Measurements from ENCODE around the gene NPNT.
"Not testable (repeated sequence)": the region's sequence is repeated elsewhere in the genome, so short reads cannot be mapped to it uniquely, and the experiment has no call there.

NPNT gene, protein sequence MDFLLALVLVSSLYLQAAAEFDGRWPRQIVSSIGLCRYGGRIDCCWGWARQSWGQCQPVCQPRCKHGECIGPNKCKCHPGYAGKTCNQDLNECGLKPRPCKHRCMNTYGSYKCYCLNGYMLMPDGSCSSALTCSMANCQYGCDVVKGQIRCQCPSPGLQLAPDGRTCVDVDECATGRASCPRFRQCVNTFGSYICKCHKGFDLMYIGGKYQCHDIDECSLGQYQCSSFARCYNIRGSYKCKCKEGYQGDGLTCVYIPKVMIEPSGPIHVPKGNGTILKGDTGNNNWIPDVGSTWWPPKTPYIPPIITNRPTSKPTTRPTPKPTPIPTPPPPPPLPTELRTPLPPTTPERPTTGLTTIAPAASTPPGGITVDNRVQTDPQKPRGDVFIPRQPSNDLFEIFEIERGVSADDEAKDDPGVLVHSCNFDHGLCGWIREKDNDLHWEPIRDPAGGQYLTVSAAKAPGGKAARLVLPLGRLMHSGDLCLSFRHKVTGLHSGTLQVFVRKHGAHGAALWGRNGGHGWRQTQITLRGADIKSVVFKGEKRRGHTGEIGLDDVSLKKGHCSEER

DNA sequence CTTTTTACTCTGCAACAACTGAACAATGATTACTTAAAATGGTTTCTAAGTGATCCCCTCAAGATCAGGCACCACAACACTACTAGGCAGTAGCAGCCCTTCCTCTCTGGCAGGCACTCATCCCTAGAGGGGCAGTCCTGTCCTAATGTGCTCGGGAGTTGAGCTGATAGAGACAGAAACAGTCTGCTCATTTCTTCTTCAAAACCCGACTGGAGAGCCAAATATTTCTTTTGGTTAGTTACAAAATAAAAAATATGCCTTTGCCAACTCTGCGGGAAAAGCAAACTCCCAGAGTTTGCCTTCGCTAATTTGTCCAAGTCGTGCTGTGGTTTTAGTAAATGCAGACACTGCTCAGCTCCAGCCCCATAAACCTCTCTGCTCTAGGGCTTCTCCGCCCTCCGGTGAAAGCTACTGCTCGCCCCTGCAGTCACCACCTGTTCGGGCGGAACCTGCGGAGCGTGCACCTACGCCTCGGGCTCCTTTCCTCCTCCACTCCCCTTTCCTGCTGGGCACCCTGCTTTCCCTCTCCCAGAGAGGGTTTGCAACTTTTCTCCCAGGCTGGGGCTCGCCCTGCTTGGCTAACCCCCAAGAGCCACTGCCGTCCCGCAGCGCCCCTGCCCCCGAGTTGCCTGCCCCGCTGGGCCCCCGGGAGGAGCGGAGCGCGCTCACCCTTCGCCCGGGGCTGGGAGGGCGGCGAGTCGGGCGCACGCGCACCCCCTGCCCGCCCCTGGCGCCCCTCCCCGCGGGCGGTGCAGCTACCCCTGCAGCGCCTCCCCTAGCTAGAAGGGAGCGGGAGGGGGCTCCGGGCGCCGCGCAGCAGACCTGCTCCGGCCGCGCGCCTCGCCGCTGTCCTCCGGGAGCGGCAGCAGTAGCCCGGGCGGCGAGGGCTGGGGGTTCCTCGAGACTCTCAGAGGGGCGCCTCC lies at the start of gene NPNT:
NPNT (plus strand) TSS at position 812 of the 923 bp plus-strand sequence. CDS start 182 bp downstream, outside the sequence.
- no peak for DNase-seq (ENCODE audit: low read depth in 3 of 3, low spot score in 1 of 3)

DNA sequence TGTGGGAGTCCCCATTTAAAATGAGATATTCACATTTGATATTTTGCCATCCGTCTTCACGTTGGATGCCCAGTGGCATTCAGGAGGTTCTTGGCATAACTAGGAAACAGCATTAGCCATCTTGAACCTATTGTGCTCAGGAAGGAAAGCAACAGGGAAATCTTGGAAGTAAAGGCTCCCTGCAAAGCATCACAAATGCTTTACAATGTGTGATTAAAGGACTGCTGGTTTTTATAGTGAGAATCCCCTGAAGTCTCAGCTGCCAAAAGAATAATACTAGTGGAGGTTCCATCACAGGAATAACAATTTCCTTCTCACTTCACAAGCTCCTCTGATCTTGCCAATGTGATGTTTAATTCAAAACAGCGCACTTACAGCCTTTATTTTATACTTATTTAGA lies 49.7 kb upstream of the NPNT start:
- DNase-seq (ENCODE audit: low read depth in 3 of 3, low spot score in 1 of 3), result no peak

DNA sequence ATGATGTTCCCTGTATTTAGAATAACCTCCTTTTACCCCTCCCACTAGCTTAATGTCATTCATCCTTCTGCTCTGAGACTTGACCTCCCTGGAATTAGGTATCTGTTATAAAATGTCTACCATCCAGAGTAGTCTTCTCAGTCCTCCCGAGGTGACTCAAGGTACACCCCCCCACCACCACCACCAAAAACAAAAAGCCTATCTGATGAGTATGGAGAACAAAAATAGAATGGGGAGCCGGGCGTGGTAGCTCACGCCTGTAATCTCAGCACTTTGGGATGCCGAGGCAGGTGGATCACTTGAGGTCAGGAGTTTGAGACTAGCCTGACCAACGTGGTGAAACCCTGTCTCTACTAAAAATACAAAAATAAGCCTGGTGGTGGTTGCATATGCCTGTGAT lies 46.9 kb upstream of the NPNT start:
- DNase-seq (ENCODE audit: low read depth in 3 of 3, low spot score in 1 of 3), result not testable (repeated sequence)

DNA sequence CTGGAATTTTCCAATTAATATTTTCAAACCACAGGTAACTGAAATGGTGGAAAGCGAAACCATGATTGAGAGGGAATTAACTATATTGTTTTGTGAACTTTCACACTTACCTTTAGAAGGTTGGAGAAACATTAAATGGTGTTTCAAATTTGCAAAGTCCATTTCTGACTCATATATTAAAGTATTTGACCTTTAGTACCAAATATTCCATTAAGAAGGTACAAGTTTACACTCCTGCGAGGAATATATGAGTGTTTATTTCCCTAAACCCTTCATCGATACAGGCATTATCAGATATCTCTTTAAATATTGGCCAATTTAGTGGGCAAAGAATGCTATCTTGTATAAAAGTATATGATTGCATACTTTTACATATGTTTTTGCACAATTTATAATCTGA lies 44.1 kb upstream of the NPNT start:
- DNase-seq (ENCODE audit: low read depth in 3 of 3, low spot score in 1 of 3), result no peak

DNA sequence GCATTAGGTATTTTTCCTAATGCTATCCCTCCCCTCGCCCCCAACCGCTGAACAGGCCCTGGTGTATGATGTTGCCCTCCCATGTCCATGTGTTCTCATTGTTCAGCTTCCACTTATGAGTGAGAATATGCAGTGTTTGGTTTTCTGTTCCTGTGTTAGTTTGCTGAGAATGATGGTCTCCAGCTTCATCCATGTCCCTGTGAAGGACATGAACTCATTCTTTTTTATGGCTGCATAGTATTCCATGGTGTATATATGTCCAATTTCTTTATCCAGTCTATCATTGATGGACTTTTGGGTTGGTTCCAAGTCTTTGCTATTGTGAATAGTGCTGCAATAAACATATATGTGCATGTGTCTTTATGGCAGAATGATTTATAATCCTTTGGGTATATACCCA lies 43.0 kb upstream of the NPNT start:
- DNase-seq (ENCODE audit: low read depth in 3 of 3, low spot score in 1 of 3), result not testable (repeated sequence)

DNA sequence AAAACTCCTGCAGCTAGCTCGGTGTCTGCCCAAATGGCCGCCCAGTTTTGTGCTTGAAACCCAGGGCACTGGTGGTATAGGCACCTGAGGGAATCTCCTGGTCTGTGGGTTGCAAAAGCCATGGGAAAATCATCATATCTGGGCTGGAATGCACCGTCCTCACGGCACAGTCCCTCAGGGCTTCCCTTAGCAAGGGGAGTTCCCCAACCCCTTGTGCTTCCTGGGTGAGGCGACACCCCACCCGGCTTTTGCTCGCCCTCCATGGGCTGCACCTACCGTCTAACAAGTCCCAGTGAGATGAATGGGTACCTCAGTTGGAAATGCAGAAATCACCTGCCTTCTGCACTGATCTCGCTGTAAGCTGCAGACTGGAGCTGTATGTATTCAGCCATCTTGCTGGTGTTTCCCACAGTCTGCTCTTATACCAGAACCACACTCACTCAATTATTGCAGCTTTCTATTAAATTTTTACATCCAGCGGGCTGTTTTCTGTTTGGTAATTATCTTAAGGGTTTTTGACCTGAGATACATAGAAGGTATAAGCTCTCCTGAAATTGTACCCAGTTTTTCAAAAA lies 36.7 kb upstream of the NPNT start:
- DNase-seq (ENCODE audit: low read depth in 3 of 3, low spot score in 1 of 3), result no peak

DNA sequence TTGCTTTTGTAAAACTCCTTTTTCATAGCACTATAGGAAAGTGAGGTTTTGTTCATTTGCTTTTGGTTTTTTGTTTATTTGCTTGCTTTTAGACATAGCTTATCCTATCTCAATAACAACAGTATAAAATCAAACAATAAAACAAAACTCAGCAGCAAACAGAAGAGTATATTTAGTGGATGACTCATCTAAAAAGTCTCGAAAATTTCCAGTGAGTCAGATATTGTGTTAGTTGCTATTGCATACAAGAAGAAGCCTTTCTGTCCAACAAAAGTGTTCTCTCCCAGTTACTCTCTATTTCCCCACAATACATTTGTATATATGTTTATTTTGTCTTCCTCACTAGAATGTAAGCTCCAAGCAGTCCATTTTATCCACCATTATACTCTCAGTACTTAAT lies 36.0 kb upstream of the NPNT start:
- no peak for DNase-seq (ENCODE audit: low read depth in 3 of 3, low spot score in 1 of 3)

DNA sequence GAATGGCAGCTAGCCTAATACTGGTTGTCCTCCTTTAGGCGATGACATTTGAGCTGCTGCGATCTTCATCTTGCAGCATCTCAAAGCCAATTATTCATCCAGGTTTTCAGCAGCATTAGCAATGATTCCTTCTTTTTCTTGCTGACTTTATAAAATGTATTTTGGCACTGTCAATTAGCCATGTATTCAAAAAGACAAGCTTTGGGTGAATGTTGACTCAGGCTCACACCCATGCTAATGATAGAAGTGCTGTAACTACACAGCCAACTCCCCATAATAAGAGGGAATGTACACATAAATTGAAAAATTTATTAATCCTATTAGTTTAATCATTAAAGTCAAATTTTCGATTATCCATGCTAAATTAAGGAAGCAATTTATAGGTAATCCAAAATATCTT lies 24.3 kb upstream of the NPNT start:
- no peak for DNase-seq (ENCODE audit: low read depth in 3 of 3, low spot score in 1 of 3)

DNA sequence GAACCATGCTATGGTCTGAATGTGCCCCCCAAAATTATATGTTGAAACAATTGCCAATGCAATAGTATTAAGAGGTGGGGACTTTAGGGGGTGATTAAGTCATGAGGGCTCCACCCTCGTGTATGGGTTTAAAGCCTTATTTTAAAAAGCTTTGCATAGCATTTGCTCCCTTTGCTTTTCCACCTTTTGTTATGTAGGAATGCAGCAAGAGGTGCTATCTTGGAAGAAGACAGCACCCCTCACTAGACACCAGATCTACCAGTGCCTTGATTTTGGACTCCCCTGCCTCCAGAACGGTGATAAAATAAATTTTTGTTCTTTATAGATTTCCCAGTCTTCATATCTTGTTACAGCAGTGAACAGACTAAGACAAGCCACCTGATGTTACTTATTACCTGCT lies 23.3 kb upstream of the NPNT start:
- no peak for DNase-seq (ENCODE audit: low read depth in 3 of 3, low spot score in 1 of 3)

DNA sequence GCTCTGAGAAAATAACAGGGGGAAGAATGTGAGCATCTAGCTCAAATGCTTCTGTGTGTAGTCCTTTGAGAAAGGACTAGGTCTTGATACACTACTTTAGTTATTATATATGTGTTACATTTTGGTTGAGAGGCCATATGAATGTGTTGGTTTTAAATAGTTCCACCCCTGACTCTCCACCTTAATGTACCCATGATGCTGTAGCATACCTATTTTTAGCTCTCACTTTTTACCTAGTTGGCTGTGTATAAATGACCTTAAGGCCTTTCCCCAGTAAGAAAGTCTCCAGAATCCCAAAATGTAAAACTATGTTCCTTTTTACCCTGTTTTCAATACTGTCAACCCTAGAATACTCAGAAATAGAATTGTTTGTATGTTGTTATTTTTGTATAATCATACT lies 20.0 kb upstream of the NPNT start:
- no peak for DNase-seq (ENCODE audit: low read depth in 3 of 3, low spot score in 1 of 3)

DNA sequence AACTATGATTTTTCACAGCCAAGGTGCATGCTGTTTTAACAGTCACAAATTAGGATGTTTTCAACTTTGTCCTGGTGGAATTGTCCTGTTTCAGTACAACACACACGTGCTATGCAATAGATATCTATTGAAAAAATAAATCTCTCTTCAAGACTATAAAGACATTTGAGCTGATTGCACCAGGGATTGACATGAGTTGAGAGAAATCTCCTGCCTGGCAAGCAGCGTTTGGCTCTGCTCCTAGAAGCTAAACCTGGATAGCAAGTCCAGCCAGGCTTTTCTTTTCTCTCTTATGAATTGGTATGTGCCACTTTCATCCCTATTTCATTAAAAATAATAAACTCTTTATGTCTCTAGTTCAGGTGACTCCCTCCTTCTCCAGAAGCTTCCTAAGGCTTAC lies 16.6 kb upstream of the NPNT start:
- DNase-seq (ENCODE audit: low read depth in 3 of 3, low spot score in 1 of 3), result no peak

DNA sequence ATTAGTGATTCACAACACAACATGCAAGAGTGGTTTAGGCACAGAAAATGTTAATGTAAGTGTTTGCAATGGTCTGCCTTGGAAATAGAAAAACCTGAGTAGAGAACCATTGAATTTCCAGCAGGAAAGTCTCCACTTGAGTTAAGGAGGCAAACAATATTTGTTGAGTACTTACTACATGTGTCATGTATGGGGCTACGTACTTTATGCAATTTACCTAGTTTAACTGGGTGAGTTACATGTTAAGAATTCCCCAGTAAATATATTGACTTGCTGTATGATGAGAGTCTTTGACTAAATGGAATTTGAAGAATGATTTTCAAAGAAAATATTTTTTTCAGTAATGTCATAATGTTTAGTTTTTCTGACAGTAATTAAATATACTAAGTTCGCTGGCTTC lies 7.8 kb upstream of the NPNT start:
- DNase-seq (ENCODE audit: low read depth in 3 of 3, low spot score in 1 of 3), result no peak

DNA sequence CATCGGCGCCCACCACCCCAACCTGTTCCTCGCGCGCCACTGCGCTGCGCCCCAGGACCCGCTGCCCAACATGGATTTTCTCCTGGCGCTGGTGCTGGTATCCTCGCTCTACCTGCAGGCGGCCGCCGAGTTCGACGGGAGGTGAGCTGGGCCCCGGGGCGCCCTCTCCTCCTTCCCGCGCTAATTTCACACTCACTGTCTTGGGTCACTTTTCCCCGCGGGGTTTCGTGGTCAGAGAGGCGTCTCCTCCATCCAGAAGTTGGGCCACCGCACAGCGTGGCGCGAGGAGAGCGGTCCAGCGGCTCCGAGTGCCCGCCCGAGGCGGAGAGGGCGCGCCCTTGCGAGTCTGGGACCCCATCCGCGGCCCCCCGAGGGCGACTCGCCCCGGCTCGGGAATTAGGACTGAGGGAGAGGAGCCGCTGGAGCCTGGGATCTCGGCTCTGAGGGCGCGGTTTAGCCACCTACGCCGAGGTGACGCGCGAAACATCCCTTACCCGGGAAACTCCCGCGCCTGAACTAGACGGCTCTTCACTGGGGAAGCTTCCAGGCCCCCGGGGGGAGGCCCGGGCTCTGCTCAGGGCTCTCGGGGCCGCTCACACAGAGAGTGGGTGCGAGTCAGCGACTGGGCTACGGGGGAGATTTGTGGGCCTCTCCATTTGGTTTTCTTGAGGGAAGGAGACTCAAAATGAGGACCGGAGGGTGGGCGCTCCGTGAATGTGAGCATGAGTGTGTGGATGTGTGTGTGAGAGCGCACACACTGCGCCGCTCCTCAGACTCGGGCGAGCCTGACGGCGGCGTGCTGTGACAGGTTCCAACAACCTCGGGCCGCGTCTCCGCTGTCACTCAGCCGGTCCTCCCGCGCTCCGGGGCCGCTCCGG lies 551 bp downstream of the NPNT start:
- no peak for DNase-seq (ENCODE audit: low read depth in 3 of 3, low spot score in 1 of 3)

DNA sequence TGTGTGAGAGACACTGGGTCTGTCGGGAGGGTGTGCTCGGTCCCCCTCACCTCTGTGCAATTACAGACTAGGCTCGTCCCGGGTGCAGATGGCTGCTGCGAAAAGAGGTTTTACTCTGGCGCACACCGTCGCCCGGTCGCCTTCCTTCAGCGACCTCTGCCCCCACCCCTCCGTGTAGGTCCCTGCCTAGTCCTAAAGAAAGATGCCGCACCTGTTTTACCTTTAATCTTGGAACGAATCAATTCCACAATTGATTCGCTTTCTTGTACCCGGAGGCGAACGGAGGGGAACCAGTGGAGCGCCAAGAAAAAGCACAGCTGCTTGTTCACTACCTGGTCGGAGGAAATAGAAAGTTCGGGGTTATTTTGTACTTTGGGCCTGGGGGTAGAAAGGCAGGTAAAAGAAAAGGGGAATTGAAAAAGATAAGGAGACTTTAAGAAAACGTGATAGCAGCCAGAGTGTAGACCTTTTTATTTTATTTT lies 1.2 kb downstream of the NPNT start:
- DNase-seq (ENCODE audit: low read depth in 3 of 3, low spot score in 1 of 3), result no peak

DNA sequence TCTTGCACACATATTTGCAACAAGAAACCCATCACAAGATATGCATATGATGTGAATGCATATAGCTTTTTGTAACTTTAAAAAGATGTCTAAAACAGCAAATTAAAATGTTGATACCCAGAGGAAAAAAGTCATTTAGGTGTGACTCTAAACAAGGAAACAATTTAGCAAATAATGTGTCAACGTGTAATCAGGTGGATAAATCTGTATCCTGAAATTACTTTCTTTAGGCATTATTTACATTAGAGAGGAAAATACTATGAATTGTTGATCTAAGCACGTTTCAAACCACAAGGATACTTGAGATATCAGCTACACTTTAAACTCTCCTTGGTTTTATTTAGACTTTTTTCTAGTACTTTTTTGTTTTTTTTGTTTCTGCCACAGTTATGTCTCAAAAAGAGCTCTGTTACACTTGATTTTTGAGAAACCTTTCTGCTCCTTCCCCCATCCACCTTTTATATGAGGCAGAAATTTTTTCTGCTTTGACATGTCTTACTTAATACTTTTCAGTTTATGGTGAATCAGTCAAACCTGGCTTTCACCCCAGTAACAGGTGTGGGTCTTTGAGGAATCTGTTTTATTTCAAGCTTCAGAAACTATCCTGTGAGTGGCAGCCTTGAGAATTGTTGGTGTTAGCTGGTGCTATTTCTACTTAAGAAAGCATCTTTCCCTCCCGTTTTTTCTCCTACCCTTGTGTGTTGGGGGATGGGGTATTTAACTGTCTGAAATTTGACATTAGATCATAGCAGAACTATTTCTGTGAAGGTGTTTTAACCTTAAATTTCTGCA lies 1.9 kb downstream of the NPNT start:
- no peak for DNase-seq (ENCODE audit: low read depth in 3 of 3, low spot score in 1 of 3)

DNA sequence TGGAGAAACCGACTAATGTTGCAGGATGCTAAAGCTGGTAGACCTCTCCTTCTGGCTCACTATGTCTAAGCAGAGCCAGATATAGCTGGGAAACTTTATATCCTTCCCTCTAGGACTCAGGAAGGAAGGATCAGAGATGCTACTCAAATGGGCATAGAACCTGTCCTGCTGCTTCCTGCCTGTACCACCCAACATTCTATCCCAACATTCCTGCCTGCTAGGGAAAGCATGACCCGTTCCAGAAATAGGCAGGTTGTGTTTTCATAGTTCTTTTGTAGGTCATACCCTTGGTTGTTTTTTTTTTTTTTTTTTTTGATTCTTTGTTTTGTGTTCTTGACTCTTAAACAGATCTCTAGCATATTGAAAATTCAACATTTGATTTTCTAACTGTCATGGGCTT lies 5.3 kb downstream of the NPNT start:
- DNase-seq (ENCODE audit: low read depth in 3 of 3, low spot score in 1 of 3), result no peak

DNA sequence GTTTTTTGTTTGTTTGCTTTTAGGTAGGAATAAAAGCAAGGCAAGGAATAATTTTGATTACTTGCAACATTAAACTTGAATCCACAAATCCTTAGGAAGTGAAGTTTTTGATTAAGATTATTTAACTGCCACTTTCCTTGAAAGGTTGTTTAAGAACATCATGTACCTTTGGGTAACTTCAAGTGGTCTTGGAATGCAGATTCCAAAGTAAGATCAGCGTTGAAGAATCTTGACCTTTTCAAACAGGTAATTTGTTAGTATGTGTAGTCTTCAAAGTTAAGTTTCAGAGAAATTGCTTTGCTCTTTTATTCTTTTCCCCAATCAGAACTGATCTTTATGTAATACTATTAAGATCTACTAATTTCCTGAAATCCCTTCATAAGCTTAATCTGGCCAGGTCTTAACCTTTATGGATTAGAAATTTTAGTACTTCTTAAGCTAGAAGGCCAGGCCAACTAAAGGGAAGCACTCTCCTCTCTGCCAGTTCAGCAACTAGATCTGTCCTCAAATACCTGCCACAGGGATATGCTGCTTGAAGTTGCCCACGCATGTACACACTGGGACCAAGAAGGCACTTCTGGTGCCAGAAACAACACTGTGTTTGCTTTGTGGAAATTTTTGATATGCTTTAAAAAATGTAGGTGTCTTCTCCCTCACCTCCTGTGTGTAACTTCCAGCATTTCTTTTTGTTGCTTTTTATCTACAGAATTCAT lies 7.4 kb downstream of the NPNT start:
- no peak for DNase-seq (ENCODE audit: low read depth in 3 of 3, low spot score in 1 of 3)

DNA sequence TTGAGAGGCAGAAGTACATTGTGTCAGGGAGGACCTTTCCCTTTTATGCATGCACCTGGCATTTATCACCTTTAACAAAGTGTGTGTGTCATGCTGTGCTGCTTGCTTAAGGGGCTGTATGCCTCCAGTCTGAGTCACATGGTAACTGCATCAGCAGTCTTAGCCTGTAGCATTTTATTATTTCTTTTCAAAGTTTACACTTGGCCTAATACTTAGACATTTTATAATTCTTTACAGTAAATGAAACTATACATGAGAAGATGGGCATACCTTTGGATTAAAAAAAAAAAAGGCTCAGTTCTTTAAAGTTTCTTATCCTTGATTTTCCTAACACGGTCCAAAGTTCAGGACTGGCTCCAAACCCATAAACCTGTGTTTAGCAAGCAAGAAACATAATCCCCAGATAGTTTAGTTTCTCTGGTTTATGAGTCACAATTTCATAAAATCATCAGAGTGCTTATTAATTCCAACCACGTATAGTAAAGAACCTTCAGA lies 14.6 kb downstream of the NPNT start:
- no peak for DNase-seq (ENCODE audit: low read depth in 3 of 3, low spot score in 1 of 3)

DNA sequence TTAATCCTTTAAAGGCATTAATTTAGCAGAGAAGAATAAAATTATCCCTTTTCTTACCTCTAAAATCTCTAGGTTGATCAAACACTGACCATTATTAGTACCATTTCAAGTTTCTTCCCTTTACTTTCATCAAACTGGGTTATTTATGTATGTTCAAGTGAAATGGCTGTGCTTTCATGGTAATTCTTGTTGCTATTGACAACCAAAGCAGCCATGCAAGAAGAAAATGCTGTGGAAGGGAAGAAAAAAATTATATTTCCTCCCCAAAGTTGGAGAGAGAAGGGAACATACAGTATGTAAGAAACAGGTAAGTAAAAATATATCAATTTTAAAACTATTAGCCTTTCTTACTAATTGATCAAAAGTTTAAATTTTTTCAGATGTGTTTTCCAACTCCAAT lies 16.2 kb downstream of the NPNT start:
- DNase-seq (ENCODE audit: low read depth in 3 of 3, low spot score in 1 of 3), result no peak
